G401 (cell line): Measurements from ENCODE around the gene RAB42. TPM values are rescaled to one million over a fixed set of nuclear protein-coding genes. Genes with fewer than 3 reads are reported as not detected.
"Not testable (repeated sequence)": the region's sequence is repeated elsewhere in the genome, so short reads cannot be mapped to it uniquely, and the experiment has no call there.

ENCODE experiments used
- DNase-seq: peaks from one replicate; pipeline ENCODE4 v3.0.0-alpha.2; 2015; ENCODE audit warnings: low spot score
- in situ Hi-C: cut with HindIII; loops from 2 replicates; pipeline ENCODE4 v1.10.0; 2016; ENCODE audit warnings: low sequenced_read_pairs, mixed read lengths
- total RNA-seq: library from RNA; depleted of rRNA; stranded (reverse); fragments of >200 nt; shearing (Covaris generic); gene quantifications from 2 replicates; pipeline ENCODE4 v1.2.3, GENCODE V29; 2014

Gene RAB42
- total RNA-seq, 1 experiment from 2014 or later = not detected

GRCh38 chr1:28581531-28582247, 10.4 kb upstream of the RAB42 start:
- in situ Hi-C loops = no loop called here

GRCh38 chr1:28582248-28582615, 9.8 kb upstream of the RAB42 start:
- no peak for DNase-seq
- in situ Hi-C loops = no loop called here

More at GRCh38 chr1:28581531-28582247, 10.4 kb upstream of the RAB42 start:
- peak; percentile 97 for DNase-seq

- DNase-seq, in situ Hi-C loops: not testable (repeated sequence)
Observed at GRCh38 chr1:28586585-28587391, 5.3 kb upstream of the RAB42 start.

- no peak for DNase-seq
- in situ Hi-C loops = no loop called here
Observed at GRCh38 chr1:28592321-28593071, 431 bp downstream of the RAB42 start.

- in situ Hi-C loops, DNase-seq: not testable (repeated sequence)
Observed at GRCh38 chr1:28593988-28594356, 1.9 kb downstream of the RAB42 start.

- DNase-seq = not testable (repeated sequence)
Observed at GRCh38 chr1:28594686-28595411, 2.8 kb downstream of the RAB42 start.

GRCh38 chr1:28595412-28596191, 3.5 kb downstream of the RAB42 start:
- in situ Hi-C loops = no loop called here
- DNase-seq = no peak

More at GRCh38 chr1:28594686-28595411, 2.8 kb downstream of the RAB42 start:
- in situ Hi-C loops = not testable (repeated sequence)

- DNase-seq, in situ Hi-C loops: not testable (repeated sequence)
Observed at GRCh38 chr1:28596276-28596675, 4.2 kb downstream of the RAB42 start.

GRCh38 chr1:28601696-28602095, 9.6 kb downstream of the RAB42 start:
- in situ Hi-C loops = loop anchor here (25.0 kb wide), 1 partner anchor 139 kb away; no protein-coding TSS in a partner anchor
- DNase-seq = no peak

GRCh38 chr1:28602536-28603439, 10.7 kb downstream of the RAB42 start:
- peak; percentile 80 for DNase-seq
- in situ Hi-C loops = loop anchor here (25.0 kb wide), 1 partner anchor 140 kb away; no protein-coding TSS in a partner anchor

GRCh38 chr1:28604411-28604810, 12.3 kb downstream of the RAB42 start:
- no peak for DNase-seq
- in situ Hi-C loops = loop anchor here (25.0 kb wide), 1 partner anchor 142 kb away; no protein-coding TSS in a partner anchor

GRCh38 chr1:28604962-28605361, 12.9 kb downstream of the RAB42 start:
- DNase-seq = no peak
- in situ Hi-C loops = loop anchor here (25.0 kb wide), 1 partner anchor 143 kb away; no protein-coding TSS in a partner anchor

GRCh38 chr1:28606771-28607170, 14.7 kb downstream of the RAB42 start:
- in situ Hi-C loops = loop anchor here (25.0 kb wide), 1 partner anchor 144 kb away; no protein-coding TSS in a partner anchor
- no peak for DNase-seq

- DNase-seq = no peak
- in situ Hi-C loops = loop anchor here (25.0 kb wide), 1 partner anchor 151 kb away; no protein-coding TSS in a partner anchor
Observed at GRCh38 chr1:28613175-28613574, 21.1 kb downstream of the RAB42 start.

- in situ Hi-C loops = no loop called here
- no peak for DNase-seq
Observed at GRCh38 chr1:28631713-28632112, 39.6 kb downstream of the RAB42 start.

GRCh38 chr1:28632560-28632959, 40.5 kb downstream of the RAB42 start:
- DNase-seq = no peak
- in situ Hi-C loops = no loop called here

GRCh38 chr1:28640766-28641165, 48.7 kb downstream of the RAB42 start:
- in situ Hi-C loops = no loop called here
- no peak for DNase-seq
